Stimulated activated CD4-positive, alpha-beta T cell treated with anti-CD3 and anti-CD28 coated beads, Interleukin-4, amount 100 ng/mL, for 1 hour (primary cell): Measurements from ENCODE around the gene C5orf47.
"Not testable (repeated sequence)": the region's sequence is repeated elsewhere in the genome, so short reads cannot be mapped to it uniquely, and the experiment has no call there.

ENCODE experiments used
- DNase-seq: peaks from one replicate; pipeline ENCODE4 v3.0.0-alpha.2; 2020

The C5orf47 gene

DNA sequence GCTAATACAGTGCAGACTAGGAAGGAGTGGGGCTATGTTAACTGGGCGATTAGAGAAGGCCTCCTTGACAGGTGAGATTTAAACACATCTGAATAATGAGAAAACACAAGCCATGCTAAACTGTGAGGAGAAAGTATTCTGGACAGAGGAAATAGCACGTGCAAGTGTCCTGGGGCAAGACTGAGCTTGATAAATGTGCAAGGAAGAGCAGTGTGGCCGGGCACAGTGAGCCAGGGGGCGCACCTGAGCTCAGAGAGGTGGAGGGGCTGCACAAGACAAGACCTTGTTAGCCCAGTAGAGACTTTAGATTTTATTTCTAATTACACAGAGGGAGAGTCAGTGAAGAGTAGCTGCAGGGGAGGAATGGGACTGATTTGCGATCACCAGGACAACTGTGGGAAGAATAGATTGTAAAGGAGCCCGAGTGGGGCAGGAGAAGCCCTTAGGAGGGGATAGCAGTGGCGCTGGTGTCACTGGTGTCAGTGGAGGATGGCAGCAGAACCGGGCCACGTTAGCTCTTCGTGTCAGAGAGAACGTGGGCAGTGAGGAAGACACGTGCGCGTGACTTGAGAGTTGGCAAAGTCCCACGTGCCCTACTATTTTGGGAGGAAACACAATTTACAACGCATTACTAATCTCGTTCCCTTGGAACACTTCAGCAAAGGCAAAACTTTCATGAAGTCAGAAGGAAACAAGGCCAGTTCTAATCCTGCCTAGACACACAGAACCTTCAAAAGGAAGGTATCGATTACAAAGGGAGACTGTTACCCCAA, 17.9 kb upstream of the C5orf47 start:
- DNase-seq, result no peak

DNA sequence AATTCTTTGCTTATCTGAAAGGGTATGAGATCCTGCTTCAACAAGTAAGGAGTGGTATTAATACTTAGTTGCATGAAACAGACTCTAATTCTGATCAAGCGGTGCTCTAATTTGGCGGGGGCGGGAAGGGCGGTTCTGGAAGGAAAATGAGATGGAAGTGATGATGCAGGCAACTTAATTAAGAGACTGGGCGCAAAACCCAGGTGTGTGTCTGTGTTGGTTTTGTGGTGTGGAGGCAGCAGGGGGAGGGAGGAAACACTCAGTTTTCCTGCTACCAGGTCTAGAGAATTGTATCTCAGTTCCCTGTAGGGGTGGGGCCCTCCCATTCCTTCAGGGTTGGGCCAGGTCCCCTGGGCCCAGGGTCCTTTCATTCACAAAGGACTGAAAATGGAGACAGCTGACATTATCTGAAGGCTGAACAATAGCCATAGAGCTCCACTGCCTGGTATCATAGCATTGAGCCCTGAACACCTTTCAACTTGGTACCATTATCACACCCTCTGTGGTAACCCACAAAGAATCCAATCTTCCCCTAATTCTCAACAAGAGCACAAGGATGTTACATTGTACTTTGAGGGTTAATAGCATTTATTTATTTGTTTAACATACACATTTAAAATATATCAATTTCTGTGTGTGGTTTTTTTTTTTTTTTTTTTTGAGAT, 17.2 kb upstream of the C5orf47 start:
- no peak for DNase-seq

DNA sequence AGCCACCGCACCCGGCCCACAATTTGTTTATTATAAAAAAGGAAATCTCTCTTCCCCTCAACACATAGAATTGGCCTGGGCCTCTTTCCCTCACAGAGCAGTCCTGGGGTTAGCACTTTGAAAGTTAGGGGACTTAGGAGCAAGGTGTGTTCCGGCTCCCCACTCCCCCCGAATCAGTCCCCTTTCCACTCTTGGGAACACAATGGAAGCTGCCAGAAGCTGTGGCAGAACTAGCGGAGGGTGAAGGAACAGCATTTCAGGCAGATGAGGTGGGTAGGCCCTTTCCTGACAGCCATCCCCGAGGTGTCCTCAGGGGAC, 16.4 kb upstream of the C5orf47 start:
- no peak for DNase-seq

DNA sequence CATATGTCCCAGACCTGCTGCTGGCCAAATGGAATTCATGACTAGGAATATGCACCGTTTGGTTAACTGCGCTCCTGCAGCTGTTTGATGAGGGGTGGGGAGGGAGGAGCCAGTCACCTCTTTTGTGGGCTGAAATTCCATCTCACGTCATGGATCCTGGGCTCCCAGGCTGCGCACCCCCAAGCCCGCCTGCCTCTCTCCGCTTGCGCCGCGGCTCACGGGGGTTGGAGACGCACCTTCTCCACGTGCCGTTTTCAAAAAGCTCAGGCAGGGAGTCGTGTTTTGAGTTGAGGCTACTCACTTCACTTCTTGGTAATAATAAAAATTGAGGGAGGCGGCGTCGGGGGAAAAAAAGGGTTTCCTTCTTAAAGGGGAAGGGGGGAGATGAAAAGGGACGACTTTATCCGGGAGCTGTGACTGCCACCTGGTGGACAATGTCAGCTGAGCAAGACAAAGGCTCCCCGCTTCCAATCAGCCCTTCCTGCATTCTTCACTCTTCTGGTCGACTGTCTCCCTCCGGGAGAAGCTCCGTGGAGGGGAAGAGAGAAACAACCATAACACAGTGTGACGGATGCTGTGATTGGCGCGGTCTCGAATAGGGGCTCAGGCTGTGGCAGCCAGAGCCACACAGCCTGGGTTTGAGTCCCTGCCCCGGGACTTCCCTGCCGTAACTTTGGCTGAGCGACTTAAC, 15.9 kb upstream of the C5orf47 start:
- DNase-seq, result peak; percentile 75

DNA sequence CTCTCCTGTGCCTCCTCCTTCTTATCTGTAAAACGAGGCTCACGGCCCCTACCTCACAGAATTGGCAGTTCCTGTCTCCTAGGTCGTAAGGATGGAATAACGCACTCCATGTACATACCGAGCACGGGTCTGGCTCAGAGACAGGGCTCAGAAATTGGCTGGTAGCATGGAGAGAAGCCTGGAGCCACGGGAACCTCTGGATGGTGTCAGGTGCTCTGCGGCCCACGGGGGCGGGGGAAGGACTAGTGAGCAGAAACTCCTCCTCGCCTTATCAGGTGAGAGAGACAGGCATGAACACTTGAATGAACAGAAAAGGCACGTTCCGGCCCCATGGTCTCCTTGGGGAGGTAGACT, 15.4 kb upstream of the C5orf47 start:
- no peak for DNase-seq

DNA sequence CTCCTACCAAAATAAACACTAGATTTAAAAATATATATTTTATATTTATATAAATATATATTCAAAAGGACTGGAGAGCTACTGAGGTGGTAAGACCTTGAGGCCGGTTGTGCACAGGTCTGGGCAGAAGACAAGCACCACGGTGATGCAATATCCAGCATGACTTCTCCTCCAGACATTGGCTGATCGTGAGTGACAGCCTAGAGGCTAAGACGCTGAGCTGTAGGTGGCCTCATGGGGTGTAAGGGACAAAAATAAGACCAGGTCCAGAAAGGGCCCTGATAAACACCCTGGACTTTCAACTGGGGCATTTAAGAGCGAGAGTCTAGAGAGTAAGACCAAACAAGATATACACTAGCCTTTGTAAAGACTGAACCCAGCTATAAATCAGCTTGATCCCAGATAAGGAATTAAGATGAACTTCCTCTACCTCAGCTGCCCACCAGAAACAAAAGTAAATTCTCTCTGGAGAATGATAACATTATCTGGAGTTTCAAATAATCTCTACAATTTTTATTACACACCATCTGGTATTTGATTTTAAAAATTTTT, 14.2 kb upstream of the C5orf47 start:
- DNase-seq, result no peak

DNA sequence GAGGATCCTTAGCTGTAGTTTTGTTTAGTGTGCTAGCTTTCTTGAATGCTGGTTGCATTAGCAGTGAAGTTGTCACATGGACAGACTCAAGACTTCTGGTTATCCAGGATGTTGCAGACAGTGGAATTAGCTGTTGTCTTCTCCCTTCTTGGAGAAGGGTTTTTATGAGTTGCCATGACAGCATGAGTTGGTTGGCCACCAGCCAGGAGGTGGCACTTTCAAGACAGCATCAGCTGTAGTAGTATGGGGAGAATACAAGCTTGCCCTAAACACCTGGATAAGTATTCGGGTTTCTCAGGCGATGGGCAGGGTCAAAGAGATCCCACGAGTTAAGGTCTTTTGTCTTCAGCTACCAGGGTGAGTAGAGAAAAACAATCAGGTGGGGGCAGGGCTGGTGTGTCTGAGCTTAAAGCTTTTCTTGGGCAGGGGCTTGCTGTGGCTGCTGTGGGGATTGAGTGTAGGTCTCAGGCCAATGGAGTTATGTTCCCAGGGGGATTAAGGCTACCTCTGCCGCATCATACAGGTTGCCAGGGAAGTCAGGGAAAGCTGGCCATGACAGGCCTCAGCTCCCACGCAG, 7.7 kb upstream of the C5orf47 start:
- DNase-seq, result no peak

DNA sequence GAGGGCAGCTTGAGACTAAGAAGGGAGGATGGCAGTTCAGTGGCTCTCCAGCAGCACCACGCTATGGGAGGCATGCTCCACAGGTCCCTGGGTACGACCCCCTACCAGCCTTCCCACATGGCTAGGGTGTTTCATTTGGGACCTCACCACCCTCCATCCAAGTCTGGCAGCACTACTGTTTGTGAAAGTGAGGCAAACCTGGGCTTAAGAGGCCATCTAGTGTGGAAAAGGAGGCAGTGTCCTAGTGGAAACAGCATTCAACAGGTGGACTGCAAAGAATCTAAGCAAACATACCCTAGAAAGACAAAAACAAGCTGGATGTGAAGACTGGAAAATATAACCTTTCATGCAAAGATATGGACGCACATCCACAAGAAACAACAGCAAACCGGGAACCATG, 4.8 kb upstream of the C5orf47 start:
- DNase-seq, result no peak

DNA sequence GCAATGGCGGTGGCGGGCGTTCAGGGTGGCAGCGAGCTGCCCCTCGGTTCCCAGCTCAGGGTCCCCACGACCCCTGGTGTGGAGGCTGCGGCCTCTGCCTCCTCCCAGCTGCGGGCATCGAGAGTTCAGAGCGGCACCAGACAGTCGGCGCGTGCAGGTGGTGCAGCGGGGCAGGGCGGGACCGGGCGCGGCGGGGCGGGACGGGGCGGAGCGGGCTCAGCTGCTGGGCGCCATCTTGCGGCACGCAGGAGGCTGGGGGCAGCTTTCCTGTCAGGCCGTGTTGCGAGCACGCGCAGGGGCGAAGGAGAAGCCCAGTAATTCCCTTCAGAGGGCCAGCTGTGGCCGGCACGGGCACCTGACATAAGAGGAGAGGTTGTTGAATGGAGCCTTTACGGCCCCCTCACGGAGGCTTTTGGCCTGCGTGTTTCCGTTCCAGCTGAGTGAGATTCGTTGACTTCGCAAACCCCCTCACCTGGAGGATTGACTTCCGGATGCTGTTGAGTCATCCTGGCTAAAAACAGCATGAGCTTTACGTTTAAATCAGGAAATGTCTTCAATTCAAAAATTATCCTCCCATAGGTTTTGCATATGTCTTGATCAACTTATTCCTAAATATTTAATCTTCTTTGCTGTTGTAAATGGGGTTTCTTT, 587 bp downstream of the C5orf47 start:
- DNase-seq, result no peak

DNA sequence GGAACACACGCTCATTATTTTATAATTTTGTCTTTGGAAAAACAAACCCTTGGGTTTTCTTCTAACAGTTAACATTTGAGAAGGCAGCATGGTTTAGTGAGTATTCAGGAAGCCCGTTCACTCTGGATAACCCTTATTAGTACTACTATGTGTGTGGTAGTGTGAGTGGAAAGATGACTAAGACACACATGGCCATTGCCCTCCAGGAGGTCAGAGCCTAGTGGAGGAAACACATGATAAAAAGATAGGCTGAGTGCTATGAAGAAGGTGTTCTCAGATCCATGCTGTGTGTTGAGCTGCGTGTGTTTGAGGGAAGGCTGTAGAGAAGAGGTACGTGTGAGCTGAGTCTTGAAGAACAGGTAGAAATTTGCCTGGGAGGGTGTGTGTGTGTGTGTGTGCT, 8.4 kb downstream of the C5orf47 start:
- no peak for DNase-seq

DNA sequence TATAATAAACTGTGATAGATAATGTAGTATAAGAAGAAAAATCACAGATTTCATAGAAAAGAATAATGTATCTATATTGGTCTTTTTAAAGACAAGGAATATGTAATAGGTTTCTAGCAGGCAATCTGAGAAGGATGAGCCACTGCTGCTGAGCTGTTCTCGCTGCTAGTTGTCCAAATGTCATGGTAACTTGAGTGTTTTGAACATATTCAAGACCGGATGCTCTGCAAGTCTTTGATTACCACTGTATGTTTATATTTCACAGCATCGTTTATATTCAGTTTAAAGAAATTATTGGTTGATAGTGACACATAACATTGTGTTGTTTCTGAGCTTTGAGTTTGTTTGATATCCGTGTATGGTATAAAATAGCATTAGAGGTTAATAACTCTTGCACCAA, 9.6 kb downstream of the C5orf47 start:
- DNase-seq, result no peak

DNA sequence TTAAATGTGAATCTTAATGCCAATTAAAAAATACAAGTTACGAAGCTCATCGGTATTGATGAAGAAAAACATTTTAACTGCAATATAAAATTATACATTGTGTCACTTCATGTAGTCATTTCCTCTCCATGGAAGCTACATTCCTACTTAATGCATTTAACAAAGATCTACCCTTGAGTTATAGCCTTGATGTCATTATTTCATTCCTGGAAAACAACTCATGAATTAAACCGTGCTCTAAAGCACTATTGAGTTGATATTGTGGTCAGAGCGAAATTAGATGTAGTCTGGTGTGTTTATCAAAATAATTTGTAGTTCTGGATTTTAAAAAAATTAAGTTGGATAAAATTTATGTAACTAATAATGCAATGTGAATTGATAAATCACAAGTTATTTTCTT, 11.1 kb downstream of the C5orf47 start:
- no peak for DNase-seq

DNA sequence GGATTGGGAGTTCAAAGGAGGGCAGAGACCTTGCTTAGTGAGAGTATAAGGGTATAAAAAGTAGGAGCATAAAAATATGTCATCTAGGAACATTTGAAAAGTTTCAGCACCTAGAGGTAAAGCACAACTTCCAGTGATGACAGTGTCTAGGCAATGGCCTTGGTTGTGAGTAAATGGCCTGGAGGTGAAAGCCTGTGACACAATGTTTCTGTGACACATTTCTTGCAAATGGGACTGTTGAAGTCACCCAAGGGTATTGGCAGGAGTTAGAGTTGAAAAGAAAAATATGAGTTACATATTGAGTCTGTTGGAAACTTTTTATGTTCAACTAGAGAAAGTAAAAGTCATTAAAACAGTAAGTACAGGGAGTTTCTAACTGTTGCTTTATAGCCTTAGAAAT, 14.8 kb downstream of the C5orf47 start:
- no peak for DNase-seq

DNA sequence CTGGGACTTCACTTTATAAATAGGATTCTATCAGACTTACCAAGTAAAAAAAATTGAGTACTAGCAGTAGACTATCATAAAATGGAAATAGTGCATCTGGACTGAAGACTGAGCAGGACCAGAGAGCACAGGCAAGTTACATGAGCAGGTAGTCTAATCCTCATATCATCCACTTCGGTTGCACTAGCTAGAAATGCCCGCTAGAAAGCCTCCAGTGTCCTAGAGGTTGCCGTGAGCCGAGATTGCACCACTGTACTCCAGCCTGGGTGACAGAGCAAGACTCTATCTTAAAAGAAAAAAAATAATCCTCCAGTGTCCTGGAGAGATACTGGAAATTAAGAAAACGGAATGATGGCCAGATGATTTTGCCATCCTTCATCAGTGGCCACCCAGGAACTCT, 20.0 kb downstream of the C5orf47 start:
- no peak for DNase-seq

DNA sequence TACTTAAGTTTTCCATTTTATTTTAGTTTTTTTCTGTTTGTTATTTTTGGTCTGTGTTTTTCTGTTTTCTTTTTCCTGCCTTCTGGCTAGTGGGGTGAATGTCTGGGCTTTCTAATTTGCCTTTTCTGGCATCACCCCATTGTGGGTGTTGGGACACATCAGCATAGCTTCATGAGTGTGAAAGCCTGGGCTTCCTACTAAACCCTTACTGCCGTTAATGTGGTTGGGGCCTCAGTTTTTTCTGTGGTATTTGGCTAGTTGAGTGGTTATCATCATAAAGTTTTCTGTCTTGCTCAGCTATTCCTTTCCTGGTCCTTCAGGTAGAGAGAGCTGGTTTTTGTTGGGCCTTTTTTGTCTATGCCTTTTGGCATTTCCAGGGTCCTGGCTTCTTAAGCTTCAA, 21.4 kb downstream of the C5orf47 start:
- DNase-seq, result no peak

DNA sequence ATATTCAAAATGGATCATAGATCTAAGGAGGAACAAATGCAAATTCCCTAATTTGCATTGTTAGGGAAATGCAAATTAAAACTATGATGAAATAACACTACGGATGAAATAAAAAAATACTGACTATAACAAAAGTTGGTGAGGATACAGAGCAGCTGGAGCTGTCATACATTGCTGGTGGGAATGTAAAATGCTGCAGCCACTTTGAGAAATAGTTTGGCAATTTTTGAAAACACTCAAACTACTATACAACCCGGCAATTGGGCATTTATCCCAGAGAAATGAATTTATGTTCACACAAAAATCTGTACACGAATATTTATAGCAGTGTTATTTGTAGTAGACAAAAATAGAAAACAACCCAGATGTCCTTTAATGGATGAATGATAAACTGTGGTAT, 22.5 kb downstream of the C5orf47 start:
- no peak for DNase-seq

DNA sequence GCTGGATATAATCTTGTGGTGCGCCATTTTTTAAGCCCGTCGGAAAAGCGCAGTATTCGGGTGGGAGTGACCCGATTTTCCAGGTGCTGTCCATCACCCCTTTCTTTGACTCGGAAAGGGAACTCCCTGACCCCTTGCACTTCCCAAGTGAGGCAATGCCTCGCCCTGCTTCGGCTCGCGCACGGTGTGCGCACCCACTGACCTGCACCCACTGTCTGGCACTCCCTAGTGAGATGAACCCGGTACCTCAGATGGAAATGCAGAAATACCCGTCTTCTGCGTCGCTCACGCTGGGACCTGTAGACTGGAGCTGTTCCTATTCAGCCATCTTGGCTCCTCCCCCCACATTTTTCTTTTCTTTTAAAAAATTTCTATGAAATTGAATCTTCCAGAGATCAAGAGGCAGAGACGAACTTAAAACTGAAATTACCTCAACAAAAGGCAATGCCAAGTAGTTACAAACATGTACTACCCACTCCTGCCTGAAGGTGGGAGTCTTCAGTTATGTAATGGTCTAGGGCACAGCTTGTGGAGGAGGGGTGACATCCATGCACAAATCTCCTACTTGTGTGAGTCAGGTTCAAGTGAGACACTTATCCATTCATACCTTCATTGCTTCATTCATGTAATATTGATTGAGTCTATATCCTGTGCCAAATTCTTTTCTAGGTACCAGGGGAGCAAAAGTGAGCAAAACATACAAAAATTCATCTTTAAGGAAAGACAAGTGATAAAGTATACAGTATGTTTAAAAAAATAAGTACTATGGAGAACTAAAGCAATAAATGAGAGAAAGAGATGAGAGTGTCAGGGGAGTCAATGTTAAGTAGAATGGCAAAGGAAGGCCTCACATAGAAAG, 31.3 kb downstream of the C5orf47 start:
- DNase-seq, result not testable (repeated sequence)

DNA sequence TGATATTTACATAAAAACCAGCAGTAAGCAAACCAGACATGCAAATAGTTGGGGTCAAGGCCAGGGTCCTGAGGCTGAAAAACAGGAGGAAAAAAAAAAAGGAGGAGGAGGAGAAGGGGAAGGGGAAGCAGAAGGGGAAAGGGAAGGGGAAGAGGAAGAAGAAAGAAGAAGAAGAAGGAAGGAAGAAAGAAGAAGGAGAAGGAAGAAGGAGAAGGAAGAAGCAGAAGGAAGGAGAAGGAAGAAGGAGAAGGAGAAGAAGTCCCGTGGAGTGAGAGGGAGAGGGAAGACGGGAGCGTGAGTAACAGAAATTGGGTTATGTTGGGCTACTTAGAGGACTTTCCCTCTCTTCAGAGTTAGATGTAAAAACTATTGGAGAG, 31.9 kb downstream of the C5orf47 start:
- no peak for DNase-seq

DNA sequence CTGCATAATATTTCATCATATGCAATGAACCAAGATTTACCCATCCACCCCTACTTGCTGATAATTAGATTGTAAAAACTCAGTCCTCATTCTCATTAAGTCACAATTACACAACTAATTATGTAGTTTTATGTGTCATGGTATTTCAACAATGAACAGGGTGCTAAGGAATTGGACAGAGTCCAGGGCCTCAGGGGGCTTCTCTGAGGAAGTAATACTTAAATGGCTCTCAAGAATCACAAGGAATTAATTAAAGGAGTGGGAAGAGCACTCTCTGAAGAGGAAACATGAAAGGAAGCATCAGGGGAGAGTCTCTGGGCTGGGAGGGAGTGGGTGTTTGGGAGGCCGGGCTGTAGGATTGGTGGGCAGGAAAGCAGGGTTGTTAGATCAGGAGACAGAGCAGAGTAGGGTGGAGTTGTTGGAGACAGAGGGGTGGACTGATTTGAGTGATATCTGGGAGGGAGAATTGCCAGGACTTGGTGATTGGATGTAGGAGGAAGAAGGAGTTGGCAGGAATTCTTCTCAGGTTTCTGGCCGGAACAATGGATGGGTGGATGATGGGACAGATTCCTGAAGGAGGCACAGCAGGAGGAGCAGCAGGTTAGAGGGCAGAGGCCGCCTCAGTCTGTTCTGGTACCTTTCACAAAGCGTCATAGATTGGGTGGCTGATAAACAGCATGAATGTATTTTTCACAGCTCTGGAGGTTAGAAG, 33.6 kb downstream of the C5orf47 start:
- no peak for DNase-seq

DNA sequence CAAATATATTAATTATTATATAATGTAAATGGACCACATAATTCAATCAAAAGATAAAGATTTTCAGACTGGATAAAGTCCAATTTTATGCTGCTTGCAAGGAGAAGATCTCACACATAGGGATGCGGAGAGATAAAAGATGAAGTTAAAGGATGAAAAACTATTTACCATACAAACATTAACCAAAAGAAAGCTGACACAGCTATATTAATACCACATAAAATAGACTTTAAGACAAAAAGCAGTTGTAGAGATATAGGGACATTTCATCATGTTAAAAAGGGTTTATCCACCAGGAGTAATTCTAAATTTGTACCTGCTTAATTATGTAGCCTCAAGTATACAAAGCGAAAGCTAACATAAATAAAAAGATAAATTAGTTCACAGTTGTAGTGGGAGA, 41.3 kb downstream of the C5orf47 start:
- DNase-seq, result no peak

DNA sequence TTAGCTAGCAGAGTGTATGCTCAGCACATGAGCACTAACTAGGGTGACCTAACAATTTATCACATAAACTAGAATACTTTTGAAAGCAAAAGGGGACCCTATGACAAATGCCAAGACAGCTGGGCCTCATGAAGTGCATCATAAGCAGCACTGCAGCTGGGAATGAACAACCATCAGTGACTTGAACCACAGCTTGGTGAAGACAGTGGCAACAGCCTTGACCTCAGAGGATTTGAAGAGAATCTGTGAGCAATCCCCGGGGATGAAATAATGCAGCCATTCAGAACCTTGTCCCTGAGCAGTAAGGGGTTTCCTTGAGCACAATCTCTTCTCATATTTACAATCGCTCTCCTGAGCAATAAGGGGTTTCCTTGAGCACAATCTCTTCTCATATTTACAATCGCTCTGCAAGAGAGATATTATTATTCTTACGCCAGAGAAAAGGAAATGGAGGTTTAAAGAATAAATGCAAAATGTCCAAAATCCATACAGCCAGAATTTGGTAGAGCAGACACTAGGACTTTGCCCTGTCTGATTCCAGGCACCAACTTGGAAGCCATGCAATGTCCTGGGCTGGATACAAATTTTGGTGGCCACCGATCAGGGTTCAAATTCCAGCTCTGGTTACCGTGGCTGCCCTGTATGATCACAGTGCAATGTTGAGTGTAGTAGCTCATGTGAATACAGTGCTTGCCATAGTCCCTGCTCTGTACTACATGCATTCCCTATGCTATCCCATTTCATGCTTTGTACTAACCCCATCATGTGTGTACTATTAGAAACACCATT, 55.7 kb downstream of the C5orf47 start:
- DNase-seq, result no peak
